Upper lobe of right lung (tissue), 1 donor: ENCODE measurements around the gene RAB17. TPM values are rescaled to one million over a fixed set of nuclear protein-coding genes. Genes with fewer than 3 reads are reported as not detected.

ENCODE experiments used
- ATAC-seq: fragments of 200-7000 bp; cut with Tn5 transposase; one replicate; pipeline ENCODE4 v1.9.1; 2020; ENCODE audit warnings: mild to moderate bottlenecking, moderate library complexity
- DNase-seq: peaks from one replicate; pipeline ENCODE4 v3.0.0-alpha.2; 2020
- H3K27ac ChIP-seq: fragments of 200-600 bp; one replicate; pipeline ENCODE4 v1.8.0; 2022
- H3K27me3 ChIP-seq: fragments of 200-600 bp; one replicate; pipeline ENCODE4 v1.8.0; 2022; ENCODE audit warnings: mild to moderate bottlenecking
- H3K36me3 ChIP-seq: fragments of 200-600 bp; one replicate; pipeline ENCODE4 v1.8.0; 2022
- H3K4me1 ChIP-seq: fragments of 200-600 bp; one replicate; pipeline ENCODE4 v1.8.0; 2022
- H3K4me3 ChIP-seq: fragments of 200-600 bp; one replicate; pipeline ENCODE4 v1.8.0; 2022; ENCODE audit warnings: mild to moderate bottlenecking
- H3K9me3 ChIP-seq: fragments of 200-600 bp; one replicate; pipeline ENCODE4 v1.8.0; 2022
- intact Hi-C: fragments of 100-400 bp; cut with DNase I; formaldehyde crosslinking; loops from one replicate; pipeline ENCODE4 v1.11.0; 2022
- total RNA-seq: library from RNA; stranded (reverse); fragmentation: NEBNext Ultra II Directional; extraction: Animal tissue kit (Norgen Biotek cat#: 25700); gene quantifications from one replicate; pipeline ENCODE4 v1.2.1, GENCODE V29; 2021
- TF ChIP-seq, protein P1 (sequence below): fragments of 200-600 bp; IDR thresholded peaks from one replicate; pipeline ENCODE4 v1.8.0; 2022; ENCODE audit warnings: antibody characterized with exemption
- donor health status: DM: no; HTN: yes; CAD: no; lungs with severe emphysema.

The RAB17 gene
- total RNA-seq, 1 donor from 2014 or later, result 50.9 TPM

- intact Hi-C loops, result no loop called here
- ATAC-seq (no peak), DNase-seq (no peak)
- Histone ChIP-seq H3K27ac (peak overlapping the region; percentile 59), H3K36me3 (no peaks in the 10 kb centered on the region), H3K4me3 (no peak overlapping the region), H3K9me3 (no peaks in the 10 kb centered on the region), H3K4me1 (peaks cover 12% of the 10 kb centered on the region), H3K27me3 (no peaks in the 10 kb centered on the region)
- TF ChIP-seq, protein P1, sequence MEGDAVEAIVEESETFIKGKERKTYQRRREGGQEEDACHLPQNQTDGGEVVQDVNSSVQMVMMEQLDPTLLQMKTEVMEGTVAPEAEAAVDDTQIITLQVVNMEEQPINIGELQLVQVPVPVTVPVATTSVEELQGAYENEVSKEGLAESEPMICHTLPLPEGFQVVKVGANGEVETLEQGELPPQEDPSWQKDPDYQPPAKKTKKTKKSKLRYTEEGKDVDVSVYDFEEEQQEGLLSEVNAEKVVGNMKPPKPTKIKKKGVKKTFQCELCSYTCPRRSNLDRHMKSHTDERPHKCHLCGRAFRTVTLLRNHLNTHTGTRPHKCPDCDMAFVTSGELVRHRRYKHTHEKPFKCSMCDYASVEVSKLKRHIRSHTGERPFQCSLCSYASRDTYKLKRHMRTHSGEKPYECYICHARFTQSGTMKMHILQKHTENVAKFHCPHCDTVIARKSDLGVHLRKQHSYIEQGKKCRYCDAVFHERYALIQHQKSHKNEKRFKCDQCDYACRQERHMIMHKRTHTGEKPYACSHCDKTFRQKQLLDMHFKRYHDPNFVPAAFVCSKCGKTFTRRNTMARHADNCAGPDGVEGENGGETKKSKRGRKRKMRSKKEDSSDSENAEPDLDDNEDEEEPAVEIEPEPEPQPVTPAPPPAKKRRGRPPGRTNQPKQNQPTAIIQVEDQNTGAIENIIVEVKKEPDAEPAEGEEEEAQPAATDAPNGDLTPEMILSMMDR, result no peak
Measured at GRCh38 chr2:237603049-237603717, 12.6 kb upstream of the RAB17 start.

GRCh38 chr2:237602409-237602808, 11.9 kb upstream of the RAB17 start:
- H3K4me3 ChIP-seq, result no peak overlapping the region
- H3K4me1 ChIP-seq, result peaks cover 12% of the 10 kb centered on the region
- DNase-seq (no peak), ATAC-seq (no peak)
- H3K27me3 ChIP-seq, result no peaks in the 10 kb centered on the region
- no peaks in the 10 kb centered on the region for H3K36me3 ChIP-seq
- H3K9me3 ChIP-seq, result no peaks in the 10 kb centered on the region
- TF ChIP-seq, protein P1, result no peak
- H3K27ac ChIP-seq, result no peak overlapping the region
- intact Hi-C loops, result no loop called here

- H3K4me1 ChIP-seq, result peaks cover 12% of the 10 kb centered on the region
- H3K27ac ChIP-seq, result no peak overlapping the region
- no peak overlapping the region for H3K4me3 ChIP-seq
- intact Hi-C loops, result no loop called here
- no peaks in the 10 kb centered on the region for H3K27me3 ChIP-seq
- H3K9me3 ChIP-seq, result no peaks in the 10 kb centered on the region
- DNase-seq (no peak), ATAC-seq (no peak)
- TF ChIP-seq, protein P1, result no peak
- H3K36me3 ChIP-seq, result no peaks in the 10 kb centered on the region
Measured at GRCh38 chr2:237601453-237602116, 11.1 kb upstream of the RAB17 start.

GRCh38 chr2:237600205-237600846, 9.8 kb upstream of the RAB17 start:
- Histone ChIP-seq H3K36me3 (no peaks in the 10 kb centered on the region), H3K27ac (peak overlapping the region; percentile 63), H3K27me3 (no peaks in the 10 kb centered on the region), H3K4me3 (peak overlapping the region; percentile 37), H3K9me3 (no peaks in the 10 kb centered on the region), H3K4me1 (peaks cover 12% of the 10 kb centered on the region)
- TF ChIP-seq, protein P1, result peak; percentile 21
- ATAC-seq, result peak; percentile 51
- intact Hi-C loops, result no loop called here
- no peak for DNase-seq

- H3K9me3 ChIP-seq, result no peaks in the 10 kb centered on the region
- peak overlapping the region; percentile 37 for H3K4me3 ChIP-seq
- TF ChIP-seq, protein P1, result no peak
- intact Hi-C loops, result no loop called here
- H3K27me3 ChIP-seq, result no peaks in the 10 kb centered on the region
- peaks cover 12% of the 10 kb centered on the region for H3K4me1 ChIP-seq
- ATAC-seq (no peak), DNase-seq (no peak)
- no peaks in the 10 kb centered on the region for H3K36me3 ChIP-seq
- peak overlapping the region; percentile 63 for H3K27ac ChIP-seq
Measured at GRCh38 chr2:237599465-237600110, 9.1 kb upstream of the RAB17 start.
